ENCODE data around the gene FERMT3.

FERMT3 gene

GRCh38 chr11:64249563-64250414 is 43.3 kb downstream of the FERMT3 start:
- no peak for DNase-seq (ENCODE audit: low read depth)

GRCh38 chr11:64250415-64251015 is 44.0 kb downstream of the FERMT3 start:
- no peak for DNase-seq (ENCODE audit: low read depth)

- peak; percentile 58 for DNase-seq (ENCODE audit: low read depth)
Measured at GRCh38 chr11:64251016-64251752, 44.7 kb downstream of the FERMT3 start, which contains the start of gene PLCB3. Gene PLCB3, plus strand, starts transcription at chr11:64251530. Its CDS starts 120 bp downstream, at chr11:64251650.

GRCh38 chr11:64251753-64252002 is 45.2 kb downstream of the FERMT3 start:
- DNase-seq (ENCODE audit: low read depth), result no peak

GRCh38 chr11:64252003-64252872 is 45.7 kb downstream of the FERMT3 start:
- peak; percentile 78 for DNase-seq (ENCODE audit: low read depth)

GRCh38 chr11:64253043-64253442 is 46.5 kb downstream of the FERMT3 start:
- DNase-seq (ENCODE audit: low read depth), result no peak

GRCh38 chr11:64253481-64253880 is 47.0 kb downstream of the FERMT3 start:
- DNase-seq (ENCODE audit: low read depth), result no peak

GRCh38 chr11:64254326-64254725 is 47.8 kb downstream of the FERMT3 start:
- DNase-seq (ENCODE audit: low read depth), result no peak

- DNase-seq (ENCODE audit: low read depth), result no peak
Measured at GRCh38 chr11:64255135-64256128, 48.9 kb downstream of the FERMT3 start.

- DNase-seq (ENCODE audit: low read depth), result no peak
Measured at GRCh38 chr11:64256300-64256699, 49.8 kb downstream of the FERMT3 start.

- no peak for DNase-seq (ENCODE audit: low read depth)
Measured at GRCh38 chr11:64258356-64258755, 51.8 kb downstream of the FERMT3 start.

GRCh38 chr11:64258946-64259532 is 52.5 kb downstream of the FERMT3 start:
- DNase-seq (ENCODE audit: low read depth), result no peak

GRCh38 chr11:64259533-64260067 is 53.1 kb downstream of the FERMT3 start:
- no peak for DNase-seq (ENCODE audit: low read depth)

GRCh38 chr11:64260147-64260708 is 53.7 kb downstream of the FERMT3 start:
- no peak for DNase-seq (ENCODE audit: low read depth)

GRCh38 chr11:64261556-64262080 is 55.1 kb downstream of the FERMT3 start:
- no peak for DNase-seq (ENCODE audit: low read depth)

- no peak for DNase-seq (ENCODE audit: low read depth)
Measured at GRCh38 chr11:64262271-64263002, 55.9 kb downstream of the FERMT3 start.

- DNase-seq (ENCODE audit: low read depth), result peak; percentile 95
Measured at GRCh38 chr11:64263021-64263946, 56.8 kb downstream of the FERMT3 start.

GRCh38 chr11:64263947-64264317 is 57.4 kb downstream of the FERMT3 start:
- DNase-seq (ENCODE audit: low read depth), result no peak
